ENCODE measurements around the gene TFIP11. TPM values are rescaled to one million over a fixed set of nuclear protein-coding genes. Genes with fewer than 3 reads are reported as not detected.
A peak's percentile ranks its signal among the peaks of the same experiment; 100 is the strongest.
"Not testable (repeated sequence)": the region's sequence is repeated elsewhere in the genome, so short reads cannot be mapped to it uniquely, and the experiment has no call there.

TFIP11 gene
- total RNA-seq, 1 donor from 2014 or later, result 45.7 TPM

- DNase-seq (ENCODE audit: low spot score in 2 of 2) (peak in 1 of 2 donors; percentile 33), FAIRE-seq (no peak)
Measured at GRCh38 chr22:26542831-26543230, 30.6 kb upstream of the TFIP11 start.

GRCh38 chr22:26541167-26541819, 29.0 kb upstream of the TFIP11 start:
- DNase-seq (ENCODE audit: low spot score in 2 of 2) (no peak), FAIRE-seq (no peak)

- FAIRE-seq (no peak), DNase-seq (ENCODE audit: low spot score in 2 of 2) (no peak)
Measured at GRCh38 chr22:26540119-26540518, 27.8 kb upstream of the TFIP11 start.

DNA sequence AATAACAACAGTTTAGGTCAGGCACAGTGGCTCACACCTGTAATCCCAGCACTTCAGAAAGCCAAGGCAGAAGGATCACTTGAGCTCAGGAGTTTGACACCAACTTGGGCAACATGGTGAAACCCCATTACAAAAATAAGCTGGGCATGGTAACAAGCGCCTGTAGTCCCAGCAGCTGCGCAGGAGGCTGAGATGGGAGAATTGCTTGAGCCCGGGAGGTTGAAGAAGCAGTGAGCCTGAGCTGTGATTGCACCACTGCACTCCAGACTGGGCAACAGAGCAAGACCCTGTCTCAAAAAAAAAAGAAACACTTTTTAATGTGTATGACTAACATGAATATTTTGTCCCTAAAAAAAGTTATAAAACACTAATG, 24.5 kb upstream of the TFIP11 start:
- no peak for FAIRE-seq
- DNase-seq (ENCODE audit: low spot score in 2 of 2), result no peak

- DNase-seq (ENCODE audit: low spot score in 2 of 2), result no peak
- FAIRE-seq, result no peak
Measured at GRCh38 chr22:26536056-26536761, 23.9 kb upstream of the TFIP11 start.

DNA sequence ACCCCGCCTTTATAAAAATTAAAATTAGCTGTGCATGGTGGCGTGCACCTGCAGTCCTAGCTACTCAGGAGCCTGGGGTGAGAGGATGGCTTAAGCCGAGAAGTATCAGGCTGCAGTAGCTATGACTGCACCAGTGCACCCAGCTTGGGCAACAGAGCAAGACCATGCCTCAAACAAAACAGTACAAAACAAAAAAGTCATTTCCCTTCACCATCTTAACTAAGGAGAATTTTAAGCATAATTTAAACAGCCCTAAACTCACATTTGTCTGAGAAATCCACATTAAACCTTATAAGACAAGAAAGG, 23.3 kb upstream of the TFIP11 start:
- DNase-seq (ENCODE audit: low spot score in 2 of 2), result no peak
- no peak for FAIRE-seq

DNA sequence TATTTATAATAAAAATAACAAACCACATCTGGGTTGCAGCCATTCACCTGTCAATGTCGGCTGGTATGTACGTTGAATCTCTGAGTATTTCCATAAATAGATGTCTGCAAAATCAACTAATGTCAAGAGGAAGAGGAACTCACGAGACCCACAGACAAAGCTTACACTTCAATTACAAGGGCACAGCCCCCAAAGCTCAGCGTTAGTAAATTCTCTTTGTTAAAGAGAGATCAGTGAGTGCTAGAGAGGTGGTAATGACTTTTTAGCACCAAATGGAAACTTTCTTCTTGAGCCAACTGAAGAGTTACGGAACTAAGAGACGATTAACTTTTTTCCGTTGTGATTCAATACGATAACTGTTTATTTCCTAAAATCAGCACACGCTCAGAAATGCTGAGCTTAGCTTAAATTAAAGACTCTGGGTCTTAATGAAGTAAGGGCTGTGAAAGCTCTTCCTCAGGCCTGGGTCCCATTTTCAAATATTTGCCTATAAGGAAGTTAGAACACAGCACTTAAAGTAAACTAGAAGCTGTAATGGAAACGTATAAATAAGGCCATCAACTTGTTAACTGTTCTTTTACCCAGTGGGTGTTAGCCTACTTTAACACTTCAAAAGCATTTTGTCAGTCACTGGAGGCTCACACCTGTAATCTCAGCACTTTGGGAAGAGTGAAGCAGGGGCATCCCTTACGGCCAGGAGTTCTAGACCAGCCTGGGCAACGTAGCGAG, 22.8 kb upstream of the TFIP11 start:
- FAIRE-seq (no peak), DNase-seq (ENCODE audit: low spot score in 2 of 2) (no peak)

DNA sequence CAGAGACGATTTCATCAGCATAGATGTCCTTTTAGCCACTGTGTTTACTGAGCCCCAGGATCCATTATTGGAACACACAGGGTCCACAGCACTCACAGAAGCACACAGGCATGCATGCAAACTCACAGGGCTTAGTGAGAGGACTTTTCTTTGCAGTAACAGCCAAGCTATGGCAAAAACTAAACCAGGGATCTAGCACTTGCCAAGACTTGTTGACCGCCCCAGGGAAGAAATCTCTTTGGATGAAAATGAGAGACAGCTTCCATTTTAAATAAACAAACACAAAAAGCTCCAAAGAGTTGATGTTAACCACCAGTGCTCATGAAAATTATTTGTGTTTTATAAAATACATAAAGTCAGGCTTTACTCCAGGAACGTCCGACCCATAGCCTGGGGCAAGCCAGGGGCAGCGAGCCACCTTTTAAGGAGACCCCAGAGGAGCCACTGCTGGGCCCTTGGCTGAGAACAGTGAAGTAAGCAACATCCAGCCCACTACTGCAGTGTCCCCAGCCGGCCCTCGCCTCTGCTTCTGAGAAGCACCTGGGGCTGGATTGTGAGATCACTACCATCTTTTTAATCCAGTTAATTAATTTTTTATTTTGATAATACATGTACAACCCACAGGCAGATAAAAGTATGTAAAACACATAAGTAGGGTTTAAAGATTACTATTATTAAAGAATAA, 22.0 kb upstream of the TFIP11 start:
- DNase-seq (ENCODE audit: low spot score in 2 of 2) (no peak), FAIRE-seq (no peak)

GRCh38 chr22:26529345-26529744, 17.1 kb upstream of the TFIP11 start:
- no peak for DNase-seq (ENCODE audit: low spot score in 2 of 2)
- FAIRE-seq, result no peak

DNA sequence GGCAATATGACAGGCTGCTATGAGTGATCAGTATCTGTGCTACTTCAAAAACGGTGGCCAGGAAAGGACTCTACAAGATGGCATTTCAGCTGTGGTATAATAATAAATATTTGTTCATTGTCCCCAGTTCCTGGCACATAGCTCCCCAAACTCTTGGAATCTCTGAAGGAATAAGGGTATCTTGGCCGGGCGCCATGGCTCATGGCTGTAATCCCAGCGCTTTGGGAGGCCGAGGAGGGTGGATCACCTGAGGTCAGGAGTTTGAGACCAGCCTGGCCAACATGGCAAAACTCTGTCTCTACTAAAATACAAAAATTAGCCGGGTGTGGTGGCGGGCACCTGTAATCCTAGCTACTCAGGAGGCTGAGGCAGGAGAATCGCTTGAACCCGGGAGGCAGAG, 16.2 kb upstream of the TFIP11 start:
- FAIRE-seq, result not testable (repeated sequence)

GRCh38 chr22:26527574-26528465, 15.5 kb upstream of the TFIP11 start:
- no peak for DNase-seq (ENCODE audit: low spot score in 2 of 2)
- no peak for FAIRE-seq

More for the DNA sequence above, 16.2 kb upstream of the TFIP11 start:
- DNase-seq (ENCODE audit: low spot score in 2 of 2), result not testable (repeated sequence)

DNA sequence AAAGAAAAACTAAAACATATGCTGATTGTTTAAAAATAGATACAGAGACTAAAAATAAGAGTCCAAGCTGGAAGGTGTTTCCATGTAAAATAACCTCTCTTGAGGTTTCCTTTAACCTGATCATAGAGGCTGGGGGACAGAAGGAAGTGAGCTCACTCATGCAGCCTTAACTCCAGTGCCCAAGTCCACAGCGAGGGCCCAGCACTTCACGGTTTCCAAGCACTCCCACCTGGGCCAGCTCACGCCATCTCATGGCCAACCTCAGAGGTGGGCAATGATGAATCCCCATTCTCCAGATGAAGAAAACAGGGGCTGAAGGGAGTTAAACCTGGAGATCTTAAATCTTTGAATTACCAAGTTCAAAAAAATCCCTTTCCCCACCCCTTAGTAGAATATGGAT, 14.9 kb upstream of the TFIP11 start:
- FAIRE-seq, result no peak

GRCh38 chr22:26525946-26526564, 13.8 kb upstream of the TFIP11 start:
- FAIRE-seq, result no peak

More for the DNA sequence above, 14.9 kb upstream of the TFIP11 start:
- no peak for DNase-seq (ENCODE audit: low spot score in 2 of 2)

GRCh38 chr22:26524870-26525269, 12.6 kb upstream of the TFIP11 start:
- FAIRE-seq, result no peak
- no peak for DNase-seq (ENCODE audit: low spot score in 2 of 2)

More at GRCh38 chr22:26525946-26526564, 13.8 kb upstream of the TFIP11 start:
- no peak for DNase-seq (ENCODE audit: low spot score in 2 of 2)

- FAIRE-seq, result no peak
- DNase-seq (ENCODE audit: low spot score in 2 of 2), result no peak
Measured at GRCh38 chr22:26522592-26522991, 10.3 kb upstream of the TFIP11 start.

- DNase-seq (ENCODE audit: low spot score in 2 of 2) (no peak), FAIRE-seq (no peak)
Measured at GRCh38 chr22:26522012-26522411, 9.7 kb upstream of the TFIP11 start.

DNA sequence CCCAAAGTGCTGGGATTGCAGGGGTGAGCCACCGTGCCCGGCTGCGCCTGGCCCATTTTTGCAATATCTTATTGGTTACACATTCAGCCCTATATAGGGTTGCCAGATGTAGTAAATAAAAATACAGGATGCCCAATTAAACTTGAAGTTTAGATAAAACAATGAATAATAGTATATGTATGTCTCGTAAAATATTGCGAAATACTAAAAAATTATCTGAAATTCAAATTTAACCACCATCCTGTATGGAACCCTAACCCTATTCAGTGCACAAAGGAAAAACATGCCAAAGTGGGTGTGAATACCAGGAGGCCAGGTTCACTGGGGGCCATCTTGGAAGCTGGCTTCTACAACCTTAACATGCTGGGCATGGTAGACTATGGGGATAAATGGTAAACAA, 5.2 kb upstream of the TFIP11 start:
- no peak for DNase-seq (ENCODE audit: low spot score in 2 of 2)
- FAIRE-seq, result no peak

- DNase-seq (ENCODE audit: low spot score in 2 of 2) (no peak), FAIRE-seq (no peak)
Measured at GRCh38 chr22:26516503-26516902, 4.2 kb upstream of the TFIP11 start.

GRCh38 chr22:26515931-26516330, 3.7 kb upstream of the TFIP11 start:
- FAIRE-seq (no peak), DNase-seq (ENCODE audit: low spot score in 2 of 2) (no peak)
